GM19324 (cell line): Measurements from ENCODE around the gene TMEM94.
"Not testable (repeated sequence)": the region's sequence is repeated elsewhere in the genome, so short reads cannot be mapped to it uniquely, and the experiment has no call there.

ENCODE experiments used
- ATAC-seq: cut with Tn5 transposase; IDR thresholded peaks from one replicate; pipeline ENCODE4 v1.9.1; 2021; ENCODE audit warnings: mild to moderate bottlenecking, moderate library complexity; ENCODE audit not compliant: unreplicated experiment, low FRiP score

Gene TMEM94

GRCh38 chr17:75475144-75475835 lies 18.9 kb downstream of the TMEM94 start:
- no peak for ATAC-seq

GRCh38 chr17:75475851-75476250 lies 19.4 kb downstream of the TMEM94 start:
- no peak for ATAC-seq

- ATAC-seq: no peak
Observed at GRCh38 chr17:75476271-75476671, 19.8 kb downstream of the TMEM94 start.

GRCh38 chr17:75476752-75477489 lies 20.5 kb downstream of the TMEM94 start:
- ATAC-seq: no peak

GRCh38 chr17:75477490-75477862 lies 21.0 kb downstream of the TMEM94 start:
- ATAC-seq: not testable (repeated sequence)

- ATAC-seq: no peak
Observed at GRCh38 chr17:75478508-75478907, 22.1 kb downstream of the TMEM94 start.

GRCh38 chr17:75480281-75480680 lies 23.8 kb downstream of the TMEM94 start:
- ATAC-seq: no peak

- no peak for ATAC-seq
Observed at GRCh38 chr17:75481194-75482068, 25.0 kb downstream of the TMEM94 start.

- ATAC-seq: no peak
Observed at GRCh38 chr17:75482098-75482942, 25.9 kb downstream of the TMEM94 start.

GRCh38 chr17:75485688-75486087 lies 29.3 kb downstream of the TMEM94 start:
- ATAC-seq: no peak

- ATAC-seq: no peak
Observed at GRCh38 chr17:75486151-75486550, 29.7 kb downstream of the TMEM94 start.

GRCh38 chr17:75486951-75487350 lies 30.5 kb downstream of the TMEM94 start:
- no peak for ATAC-seq

- no peak for ATAC-seq
Observed at GRCh38 chr17:75487351-75488070, 31.1 kb downstream of the TMEM94 start.

- no peak for ATAC-seq
Observed at GRCh38 chr17:75488693-75489510, 32.5 kb downstream of the TMEM94 start.

GRCh38 chr17:75489511-75489955 lies 33.1 kb downstream of the TMEM94 start:
- ATAC-seq: no peak

- ATAC-seq: no peak
Observed at GRCh38 chr17:75490173-75490743, 33.8 kb downstream of the TMEM94 start.

GRCh38 chr17:75490953-75491649 lies 34.7 kb downstream of the TMEM94 start:
- no peak for ATAC-seq

- no peak for ATAC-seq
Observed at GRCh38 chr17:75491680-75492079, 35.2 kb downstream of the TMEM94 start.
